ENCODE results near the gene ZBTB16. TPM values are rescaled to one million over a fixed set of nuclear protein-coding genes. Genes with fewer than 3 reads are reported as not detected.

The ZBTB16 gene
- total and polyA plus RNA-seq, 4 donors, result 32.9 to 283 (median 74.5) TPM

- ATAC-seq (ENCODE audit: low FRiP score), result no peak
- 76 to 82% methylated on average over 8 of the region's 8 CpGs for WGBS, 2 donors
- H3K27ac ChIP-seq (ENCODE audit: low read depth in 1 of 2, low read length in 2 of 2), result peak overlapping the region in 1 of 2 donors; percentile 26
- H3K4me3 ChIP-seq (ENCODE audit: low read length in 2 of 2), result no peak overlapping the region
- H3K27me3 ChIP-seq (ENCODE audit: control insufficient read depth in 1 of 2, insufficient read depth in 2 of 2, low read length in 1 of 2), result no peaks in the 10 kb centered on the region
- intact Hi-C loops (cut with DNase I), result loop anchor here (5.0 kb wide), 1 partner anchor 44 kb away; no protein-coding TSS in a partner anchor
- no peak for DNase-seq
- H3K36me3 ChIP-seq (ENCODE audit: control insufficient read depth in 1 of 2, insufficient read depth in 2 of 2, low read length in 1 of 2), result no peaks in the 10 kb centered on the region
- no peaks in the 10 kb centered on the region for H3K9me3 ChIP-seq (ENCODE audit: control insufficient read depth, low read length)
- H3K4me1 ChIP-seq (ENCODE audit: control insufficient read depth in 1 of 2, insufficient read depth in 2 of 2, low read length in 2 of 2), result peaks cover 17 to 24% of the 10 kb centered on the region in 2 donors
Measured at GRCh38 chr11:114106047-114106446, 46.5 kb downstream of the ZBTB16 start.

- no peaks in the 10 kb centered on the region for H3K9me3 ChIP-seq (ENCODE audit: control insufficient read depth, low read length)
- peaks cover 14 to 24% of the 10 kb centered on the region in 2 donors for H3K4me1 ChIP-seq (ENCODE audit: control insufficient read depth in 1 of 2, insufficient read depth in 2 of 2, low read length in 2 of 2)
- 94% methylated on average over 6 of the region's 6 CpGs for WGBS, 2 donors
- intact Hi-C loops (cut with DNase I), result loop anchor here (5.0 kb wide), 1 partner anchor 45 kb away; no protein-coding TSS in a partner anchor
- H3K36me3 ChIP-seq (ENCODE audit: control insufficient read depth in 1 of 2, insufficient read depth in 2 of 2, low read length in 1 of 2), result no peaks in the 10 kb centered on the region
- no peak overlapping the region for H3K4me3 ChIP-seq (ENCODE audit: low read length in 2 of 2)
- ATAC-seq (ENCODE audit: low FRiP score), result no peak
- DNase-seq, result no peak
- H3K27ac ChIP-seq (ENCODE audit: low read depth in 1 of 2, low read length in 2 of 2), result peak overlapping the region; percentile 37 to 42
- no peaks in the 10 kb centered on the region for H3K27me3 ChIP-seq (ENCODE audit: control insufficient read depth in 1 of 2, insufficient read depth in 2 of 2, low read length in 1 of 2)
Measured at GRCh38 chr11:114106986-114107385, 47.5 kb downstream of the ZBTB16 start.

- Histone ChIP-seq H3K9me3 (ENCODE audit: control insufficient read depth, low read length) (no peaks in the 10 kb centered on the region), H3K27ac (ENCODE audit: low read depth in 1 of 2, low read length in 2 of 2) (peak overlapping the region; percentile 75 to 100), H3K27me3 (ENCODE audit: control insufficient read depth in 1 of 2, insufficient read depth in 2 of 2, low read length in 1 of 2) (no peaks in the 10 kb centered on the region), H3K4me3 (ENCODE audit: low read length in 2 of 2) (no peak overlapping the region), H3K36me3 (ENCODE audit: control insufficient read depth in 1 of 2, insufficient read depth in 2 of 2, low read length in 1 of 2) (no peaks in the 10 kb centered on the region), H3K4me1 (ENCODE audit: control insufficient read depth in 1 of 2, insufficient read depth in 2 of 2, low read length in 2 of 2) (peaks cover 15 to 24% of the 10 kb centered on the region in 2 donors)
- ATAC-seq (ENCODE audit: low FRiP score), result no peak
- WGBS, 2 donors, result 79 to 84% methylated on average over 10 of the region's 10 CpGs
- intact Hi-C loops (cut with DNase I), result loop anchor here (5.0 kb wide), 1 partner anchor 46 kb away; no protein-coding TSS in a partner anchor
- DNase-seq, result no peak
Measured at GRCh38 chr11:114108501-114109205, 49.1 kb downstream of the ZBTB16 start.

GRCh38 chr11:114109206-114110090 is 49.9 kb downstream of the ZBTB16 start:
- no peak overlapping the region for H3K4me3 ChIP-seq (ENCODE audit: low read length in 2 of 2)
- WGBS, 2 donors, result 60 to 61% methylated on average over 9 of the region's 9 CpGs
- peaks cover 12 to 18% of the 10 kb centered on the region in 2 donors for H3K4me1 ChIP-seq (ENCODE audit: control insufficient read depth in 1 of 2, insufficient read depth in 2 of 2, low read length in 2 of 2)
- H3K36me3 ChIP-seq (ENCODE audit: control insufficient read depth in 1 of 2, insufficient read depth in 2 of 2, low read length in 1 of 2), result no peaks in the 10 kb centered on the region
- peak; percentile 16 for ATAC-seq (ENCODE audit: low FRiP score)
- no peaks in the 10 kb centered on the region for H3K27me3 ChIP-seq (ENCODE audit: control insufficient read depth in 1 of 2, insufficient read depth in 2 of 2, low read length in 1 of 2)
- H3K9me3 ChIP-seq (ENCODE audit: control insufficient read depth, low read length), result no peaks in the 10 kb centered on the region
- DNase-seq, result no peak
- intact Hi-C loops (cut with DNase I), result loop anchor here (5.0 kb wide), 1 partner anchor 47 kb away; no protein-coding TSS in a partner anchor
- peak overlapping the region; percentile 99 to 100 for H3K27ac ChIP-seq (ENCODE audit: low read depth in 1 of 2, low read length in 2 of 2)

- 27 to 28% methylated on average over 6 of the region's 6 CpGs for WGBS, 2 donors
- Histone ChIP-seq H3K4me3 (ENCODE audit: low read length in 2 of 2) (peak overlapping the region in 1 of 2 donors; percentile 19), H3K27ac (ENCODE audit: low read depth in 1 of 2, low read length in 2 of 2) (peak overlapping the region; percentile 99 to 100), H3K9me3 (ENCODE audit: control insufficient read depth, low read length) (no peaks in the 10 kb centered on the region), H3K4me1 (ENCODE audit: control insufficient read depth in 1 of 2, insufficient read depth in 2 of 2, low read length in 2 of 2) (peaks cover 9 to 18% of the 10 kb centered on the region in 2 donors), H3K27me3 (ENCODE audit: control insufficient read depth in 1 of 2, insufficient read depth in 2 of 2, low read length in 1 of 2) (no peaks in the 10 kb centered on the region), H3K36me3 (ENCODE audit: control insufficient read depth in 1 of 2, insufficient read depth in 2 of 2, low read length in 1 of 2) (no peaks in the 10 kb centered on the region)
- intact Hi-C loops (cut with DNase I), result no loop called here
- ATAC-seq (ENCODE audit: low FRiP score) (no peak), DNase-seq (no peak)
Measured at GRCh38 chr11:114110123-114110522, 50.6 kb downstream of the ZBTB16 start.

- 13 to 14% methylated on average over 12 of the region's 12 CpGs for WGBS, 2 donors
- DNase-seq, result peak in 1 of 2 donors; percentile 59
- peak; percentile 50 for ATAC-seq (ENCODE audit: low FRiP score)
- H3K9me3 ChIP-seq (ENCODE audit: control insufficient read depth, low read length), result no peaks in the 10 kb centered on the region
- intact Hi-C loops (cut with DNase I), result no loop called here
- peak overlapping the region in 1 of 2 donors; percentile 24 for H3K4me3 ChIP-seq (ENCODE audit: low read length in 2 of 2)
- peaks cover 9 to 24% of the 10 kb centered on the region in 2 donors for H3K4me1 ChIP-seq (ENCODE audit: control insufficient read depth in 1 of 2, insufficient read depth in 2 of 2, low read length in 2 of 2)
- H3K36me3 ChIP-seq (ENCODE audit: control insufficient read depth in 1 of 2, insufficient read depth in 2 of 2, low read length in 1 of 2), result peaks cover 0 to 5% of the 10 kb centered on the region in 2 donors
- H3K27me3 ChIP-seq (ENCODE audit: control insufficient read depth in 1 of 2, insufficient read depth in 2 of 2, low read length in 1 of 2), result no peaks in the 10 kb centered on the region
- H3K27ac ChIP-seq (ENCODE audit: low read depth in 1 of 2, low read length in 2 of 2), result peak overlapping the region; percentile 82 to 91
Measured at GRCh38 chr11:114110952-114111947, 51.7 kb downstream of the ZBTB16 start.

- H3K27me3 ChIP-seq (ENCODE audit: control insufficient read depth in 1 of 2, insufficient read depth in 2 of 2, low read length in 1 of 2), result no peaks in the 10 kb centered on the region
- DNase-seq (no peak), ATAC-seq (ENCODE audit: low FRiP score) (no peak)
- H3K4me1 ChIP-seq (ENCODE audit: control insufficient read depth in 1 of 2, insufficient read depth in 2 of 2, low read length in 2 of 2), result peaks cover 7 to 13% of the 10 kb centered on the region in 2 donors
- intact Hi-C loops (cut with DNase I), result no loop called here
- peaks cover 0 to 8% of the 10 kb centered on the region in 2 donors for H3K36me3 ChIP-seq (ENCODE audit: control insufficient read depth in 1 of 2, insufficient read depth in 2 of 2, low read length in 1 of 2)
- H3K9me3 ChIP-seq (ENCODE audit: control insufficient read depth, low read length), result no peaks in the 10 kb centered on the region
- no peak overlapping the region for H3K4me3 ChIP-seq (ENCODE audit: low read length in 2 of 2)
- 74 to 78% methylated on average over 14 of the region's 14 CpGs for WGBS, 2 donors
- H3K27ac ChIP-seq (ENCODE audit: low read depth in 1 of 2, low read length in 2 of 2), result no peak overlapping the region
Measured at GRCh38 chr11:114115451-114115928, 56.0 kb downstream of the ZBTB16 start.

All from aorta (tissue), 5 donors.